Colonic mucosa (tissue), 4 donors: ENCODE measurements around the gene REEP3. TPM values are rescaled to one million over a fixed set of nuclear protein-coding genes. Genes with fewer than 3 reads are reported as not detected.

Source experiments
- DNase-seq: peaks from one replicate; pipeline ENCODE4 v3.0.0-alpha.2; 2020
- H3K27ac ChIP-seq: fragments of 200-600 bp; one replicate; pipeline ENCODE4 v1.8.0; 2021
- H3K27me3 ChIP-seq: fragments of 200-600 bp; one replicate; pipeline ENCODE4 v1.8.0; 2021
- H3K36me3 ChIP-seq: fragments of 200-600 bp; one replicate; pipeline ENCODE4 v1.8.0; 2021
- H3K4me1 ChIP-seq: fragments of 200-600 bp; one replicate; pipeline ENCODE4 v1.8.0; 2021; ENCODE audit warnings: mild to moderate bottlenecking
- H3K4me3 ChIP-seq: fragments of 200-600 bp; one replicate; pipeline ENCODE4 v1.8.0; 2021
- H3K9ac ChIP-seq, 2 donors: one replicate each; pipeline ENCODE4 v1.7.0; 2013; ENCODE audit warnings: control low read depth in 2 of 2, low read depth in 2 of 2, low read length in 2 of 2
- H3K9me3 ChIP-seq: fragments of 200-600 bp; one replicate; pipeline ENCODE4 v1.8.0; 2021
- CTCF ChIP-seq: fragments of 200-600 bp; IDR thresholded peaks from one replicate; pipeline ENCODE4 v1.8.0; 2022; ENCODE audit warnings: antibody characterized with exemption, mild to moderate bottlenecking
- intact Hi-C: fragments of 100-400 bp; cut with DNase I; formaldehyde crosslinking; loops from one replicate; pipeline ENCODE4 v1.14.1; 2022
- total RNA-seq, 2 donors: library from RNA; stranded (reverse); fragmentation: NEBNext Ultra II Directional in 1 of 2; extraction: Animal tissue kit (Norgen Biotek cat#: 25700) in 1 of 2; gene quantifications; one replicate each; pipeline ENCODE4 v1.2.1, GENCODE V29; 2021
- donor health status: healthy.
- donor health status: DM: no; HTN: no; CAD: no.
- donor health status: DM: no; HTN: no; CAD: no.

Gene REEP3
- total RNA-seq, 2 donors from 2014 or later = 33.1 to 66.0 TPM

GRCh38 chr10:63582690-63583089 is 61.5 kb downstream of the REEP3 start:
- intact Hi-C loops = no loop called here
- no peak for TF ChIP-seq CTCF
- no peaks in the 10 kb centered on the region for H3K9me3 ChIP-seq
- no peak overlapping the region for H3K27ac ChIP-seq
- H3K27me3 ChIP-seq = no peaks in the 10 kb centered on the region
- no peak overlapping the region for H3K4me3 ChIP-seq
- H3K9ac ChIP-seq = no peak overlapping the region
- no peak for DNase-seq
- H3K36me3 ChIP-seq = no peaks in the 10 kb centered on the region
- H3K4me1 ChIP-seq = no peaks in the 10 kb centered on the region

GRCh38 chr10:63583397-63583796 is 62.2 kb downstream of the REEP3 start:
- H3K27me3 ChIP-seq = no peaks in the 10 kb centered on the region
- H3K27ac ChIP-seq = no peak overlapping the region
- no peaks in the 10 kb centered on the region for H3K36me3 ChIP-seq
- no peaks in the 10 kb centered on the region for H3K9me3 ChIP-seq
- DNase-seq = no peak
- TF ChIP-seq CTCF = no peak
- H3K4me1 ChIP-seq = no peaks in the 10 kb centered on the region
- intact Hi-C loops = no loop called here
- no peak overlapping the region for H3K4me3 ChIP-seq
- no peak overlapping the region for H3K9ac ChIP-seq

GRCh38 chr10:63583909-63584724 is 62.9 kb downstream of the REEP3 start:
- TF ChIP-seq CTCF = no peak
- Histone ChIP-seq H3K9me3 (no peaks in the 10 kb centered on the region), H3K27ac (no peak overlapping the region), H3K9ac (no peak overlapping the region), H3K36me3 (no peaks in the 10 kb centered on the region), H3K27me3 (no peaks in the 10 kb centered on the region), H3K4me1 (no peaks in the 10 kb centered on the region), H3K4me3 (no peak overlapping the region)
- no peak for DNase-seq
- intact Hi-C loops = no loop called here

GRCh38 chr10:63584725-63585035 is 63.5 kb downstream of the REEP3 start:
- intact Hi-C loops = no loop called here
- TF ChIP-seq CTCF = no peak
- no peak for DNase-seq
- no peaks in the 10 kb centered on the region for H3K27me3 ChIP-seq
- H3K4me1 ChIP-seq = no peaks in the 10 kb centered on the region
- H3K9me3 ChIP-seq = no peaks in the 10 kb centered on the region
- no peak overlapping the region for H3K27ac ChIP-seq
- no peak overlapping the region for H3K4me3 ChIP-seq
- H3K36me3 ChIP-seq = no peaks in the 10 kb centered on the region
- no peak overlapping the region for H3K9ac ChIP-seq

GRCh38 chr10:63585041-63585440 is 63.8 kb downstream of the REEP3 start:
- intact Hi-C loops = no loop called here
- H3K4me1 ChIP-seq = no peaks in the 10 kb centered on the region
- no peak for TF ChIP-seq CTCF
- H3K4me3 ChIP-seq = no peak overlapping the region
- no peaks in the 10 kb centered on the region for H3K36me3 ChIP-seq
- H3K27me3 ChIP-seq = no peaks in the 10 kb centered on the region
- H3K27ac ChIP-seq = no peak overlapping the region
- DNase-seq = no peak
- no peaks in the 10 kb centered on the region for H3K9me3 ChIP-seq
- H3K9ac ChIP-seq = no peak overlapping the region
